Measurements from ENCODE around the gene NCCRP1.
A peak's percentile ranks its signal among the peaks of the same experiment; 100 is the strongest.

The NCCRP1 gene

GRCh38 chr19:39181500-39182173 lies 15.1 kb upstream of the NCCRP1 start:
- no peak for DNase-seq

- no peak for DNase-seq
Observed at GRCh38 chr19:39182174-39182505, 14.6 kb upstream of the NCCRP1 start.

- no peak for DNase-seq
Observed at GRCh38 chr19:39183104-39183503, 13.7 kb upstream of the NCCRP1 start.

GRCh38 chr19:39186391-39186790 lies 10.4 kb upstream of the NCCRP1 start:
- DNase-seq, result no peak

- DNase-seq, result no peak
Observed at GRCh38 chr19:39187552-39187943, 9.2 kb upstream of the NCCRP1 start.

GRCh38 chr19:39188960-39189359 lies 7.8 kb upstream of the NCCRP1 start:
- DNase-seq, result no peak

GRCh38 chr19:39190768-39191167 lies 6.0 kb upstream of the NCCRP1 start:
- no peak for DNase-seq

GRCh38 chr19:39192846-39193245 lies 3.9 kb upstream of the NCCRP1 start:
- DNase-seq, result no peak

GRCh38 chr19:39193803-39194202 lies 3.0 kb upstream of the NCCRP1 start:
- no peak for DNase-seq

GRCh38 chr19:39194832-39195542 lies 1.8 kb upstream of the NCCRP1 start:
- peak; percentile 46 for DNase-seq

- peak; percentile 17 for DNase-seq
Observed at GRCh38 chr19:39195755-39196154, 1.0 kb upstream of the NCCRP1 start.

GRCh38 chr19:39196320-39196719 lies 444 bp upstream of the NCCRP1 start:
- DNase-seq, result no peak

- no peak for DNase-seq
Observed at GRCh38 chr19:39197808-39198207, 1.0 kb downstream of the NCCRP1 start.

- DNase-seq, result no peak
Observed at GRCh38 chr19:39199025-39199424, 2.3 kb downstream of the NCCRP1 start.

- DNase-seq, result no peak
Observed at GRCh38 chr19:39200066-39200802, 3.5 kb downstream of the NCCRP1 start.

- no peak for DNase-seq
Observed at GRCh38 chr19:39200803-39201115, 4.0 kb downstream of the NCCRP1 start.

GRCh38 chr19:39202998-39203355 lies 6.2 kb downstream of the NCCRP1 start:
- no peak for DNase-seq

- no peak for DNase-seq
Observed at GRCh38 chr19:39203372-39204341, 6.9 kb downstream of the NCCRP1 start, which contains the start of gene SYCN. SYCN (minus strand) TSS chr19:39204263; CDS start chr19:39204254, 9 bp downstream.

GRCh38 chr19:39205449-39205764 lies 8.6 kb downstream of the NCCRP1 start:
- DNase-seq, result no peak

GRCh38 chr19:39206122-39206521 lies 9.4 kb downstream of the NCCRP1 start:
- DNase-seq, result no peak

GRCh38 chr19:39207293-39207836 lies 10.6 kb downstream of the NCCRP1 start:
- DNase-seq, result no peak

- DNase-seq, result no peak
Observed at GRCh38 chr19:39208175-39208795, 11.5 kb downstream of the NCCRP1 start.

Data from NCI-H345 (cell line).